ENCODE data around the gene EBP. TPM values are rescaled to one million over a fixed set of nuclear protein-coding genes. Genes with fewer than 3 reads are reported as not detected.

EBP gene
- polyA plus RNA-seq, 1 donor from 2014 or later: 134 TPM

DNA sequence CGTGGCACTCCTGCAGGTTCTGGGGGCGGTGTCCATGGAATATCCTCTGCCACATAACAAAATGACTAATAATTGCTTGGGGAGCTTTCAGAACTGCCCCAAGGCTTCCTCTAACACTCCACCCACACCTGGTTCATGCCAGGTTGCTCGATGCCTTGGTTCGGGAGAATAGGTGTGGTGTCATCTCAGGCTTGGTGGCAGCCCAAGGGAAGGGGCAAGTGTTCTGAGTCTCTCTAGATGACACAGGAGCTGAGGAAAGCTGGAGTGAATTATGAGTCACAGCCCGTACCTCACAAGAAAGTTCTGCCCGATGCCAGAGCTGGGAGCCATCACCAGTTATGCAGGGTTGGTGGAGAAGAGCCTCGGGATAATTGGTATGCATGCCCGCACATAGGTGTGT is 30.9 kb upstream of the EBP start:
- Histone ChIP-seq H3K27me3 (ENCODE audit: insufficient read depth, low read depth, low read length) (no peaks in the 10 kb centered on the region), H3K79me2 (replicated peaks; ENCODE audit: insufficient read depth, low read length) (no peaks in the 10 kb centered on the region), H2AFZ (ENCODE audit: low read depth, low read length) (no peak overlapping the region), H3K9me2 (ENCODE audit: insufficient read depth, low read length) (no peaks in the 10 kb centered on the region), H3K36me3 (ENCODE audit: insufficient read depth, low read length) (no peaks in the 10 kb centered on the region), H4K20me1 (ENCODE audit: insufficient read depth) (no peaks in the 10 kb centered on the region), H3F3A (ENCODE audit: insufficient read depth, low read length, poor library complexity, severe bottlenecking) (no peaks in the 10 kb centered on the region), H3K9me3 (ENCODE audit: low read length) (no peaks in the 10 kb centered on the region), H3K27ac (ENCODE audit: low read length) (no peak overlapping the region), H3K4me3 (ENCODE audit: low read length) (no peak overlapping the region), H3K9ac (ENCODE audit: low read length) (no peak overlapping the region), H3K4me2 (ENCODE audit: low read length) (no peak overlapping the region)
- no peak for TF ChIP-seq RAD21 (conservative IDR thresholded peaks at IDR 0.05)
- no peak for TF ChIP-seq SMC3 (conservative IDR thresholded peaks at IDR 0.05; ENCODE audit: poor library complexity)
- TF ChIP-seq REST (IDR thresholded peaks at IDR 0.05; ENCODE audit: borderline replicate concordance): no peak

DNA sequence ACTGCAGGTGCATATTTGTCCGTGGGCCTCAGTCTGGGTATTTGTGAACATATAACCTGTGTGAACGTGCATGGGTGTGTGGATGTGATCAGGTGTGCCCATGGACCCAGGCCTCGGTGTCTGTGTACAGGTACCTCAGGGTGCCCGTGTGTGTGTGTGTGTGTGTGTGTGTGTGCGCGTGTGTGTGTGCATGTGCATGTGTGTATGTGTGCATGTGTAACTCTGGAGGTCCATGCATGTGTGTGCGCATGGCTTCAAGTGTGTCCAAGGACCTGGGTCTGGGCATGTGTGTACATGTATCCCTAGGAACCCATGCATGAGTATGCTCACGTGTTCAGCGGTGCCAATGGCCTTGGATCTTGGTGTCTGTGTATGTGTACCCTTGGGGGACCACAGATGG is 29.8 kb upstream of the EBP start:
- H3K27me3 ChIP-seq (ENCODE audit: insufficient read depth, low read depth, low read length): no peaks in the 10 kb centered on the region
- no peaks in the 10 kb centered on the region for H3F3A ChIP-seq (ENCODE audit: insufficient read depth, low read length, poor library complexity, severe bottlenecking)
- TF ChIP-seq SMC3 (conservative IDR thresholded peaks at IDR 0.05; ENCODE audit: poor library complexity): no peak
- TF ChIP-seq EZH2 (IDR thresholded peaks at IDR 0.05; ENCODE audit: borderline replicate concordance, insufficient read depth, low read length, poor library complexity, severe bottlenecking): no peak
- no peak for TF ChIP-seq EP300 (conservative IDR thresholded peaks at IDR 0.05; ENCODE audit: poor library complexity, severe bottlenecking)
- no peak for TF ChIP-seq REST (IDR thresholded peaks at IDR 0.05; ENCODE audit: borderline replicate concordance)
- no peak for TF ChIP-seq RAD21 (conservative IDR thresholded peaks at IDR 0.05)
- no peak for TF ChIP-seq CTCF (IDR thresholded peaks at IDR 0.05; ENCODE audit: poor library complexity, severe bottlenecking)
- TF ChIP-seq TAF1 (IDR thresholded peaks at IDR 0.05; ENCODE audit: low read depth): no peak
- no peak for TF ChIP-seq POLR2AphosphoS5 (IDR thresholded peaks at IDR 0.05)
- no peak for TF ChIP-seq MXI1 (conservative IDR thresholded peaks at IDR 0.05; ENCODE audit: poor library complexity, severe bottlenecking)
- no peaks in the 10 kb centered on the region for H3K9me2 ChIP-seq (ENCODE audit: insufficient read depth, low read length)
- H3K4me2 ChIP-seq (ENCODE audit: low read length): no peak overlapping the region
- H3K79me2 ChIP-seq (replicated peaks; ENCODE audit: insufficient read depth, low read length): no peaks in the 10 kb centered on the region
- no peak overlapping the region for H3K9ac ChIP-seq (ENCODE audit: low read length)
- no peak overlapping the region for H2AFZ ChIP-seq (ENCODE audit: low read depth, low read length)
- H3K9me3 ChIP-seq (ENCODE audit: low read length): no peaks in the 10 kb centered on the region
- H3K4me3 ChIP-seq (ENCODE audit: low read length): no peak overlapping the region
- H3K27ac ChIP-seq (ENCODE audit: low read length): no peak overlapping the region
- H3K36me3 ChIP-seq (ENCODE audit: insufficient read depth, low read length): no peaks in the 10 kb centered on the region
- no peaks in the 10 kb centered on the region for H4K20me1 ChIP-seq (ENCODE audit: insufficient read depth)
